ENCODE measurements around the gene INPP5A. TPM values are rescaled to one million over a fixed set of nuclear protein-coding genes. Genes with fewer than 3 reads are reported as not detected.

INPP5A gene
- total RNA-seq, 1 experiment from 2014 or later, result 12.3 TPM

- DNase-seq (ENCODE audit: low read depth, low spot score) (no peak), ATAC-seq (no peak)
- no peak overlapping the region for H2AFZ ChIP-seq (ENCODE audit: low read depth, low read length, poor library complexity, severe bottlenecking)
- CTCF ChIA-PET, result no interaction called here
- H3K9me3 ChIP-seq (ENCODE audit: control insufficient read depth in 1 of 2, insufficient read depth in 1 of 2, low read depth in 1 of 2, low read length in 2 of 2), result no peaks in the 10 kb centered on the region
- no peak overlapping the region for H3K27ac ChIP-seq (ENCODE audit: low read depth, low read length)
- POLR2A ChIA-PET, result no interaction called here
- H4K20me1 ChIP-seq (ENCODE audit: insufficient read depth), result no peaks in the 10 kb centered on the region
- no peaks in the 10 kb centered on the region for H3K79me2 ChIP-seq (ENCODE audit: insufficient read depth, low read length)
- H3K9me2 ChIP-seq (ENCODE audit: insufficient read depth), result no peaks in the 10 kb centered on the region
- intact Hi-C loops (cut with micrococcal nuclease), result no loop called here
- H3K4me1 ChIP-seq (ENCODE audit: control insufficient read depth in 1 of 2, insufficient read depth in 2 of 2, low read length in 2 of 2), result no peaks in the 10 kb centered on the region
- H3K9ac ChIP-seq (ENCODE audit: low read length), result no peak overlapping the region
- no peak overlapping the region for H3K4me2 ChIP-seq (ENCODE audit: low read length)
- RAD21 ChIA-PET (ENCODE audit: low non-redundant PET in 1 of 2, low total read pairs in 2 of 2, uncharacterized antibody in 2 of 2, unreplicated experiment in 2 of 2), result no interaction called here
- H3K36me3 ChIP-seq (ENCODE audit: control insufficient read depth in 1 of 2, insufficient read depth in 2 of 2, low read length in 2 of 2), result no peaks in the 10 kb centered on the region
- TF ChIP-seq POLR2AphosphoS5 (IDR thresholded peaks at IDR 0.05; ENCODE audit: low read depth, low read length) (no peak), ELF1 (IDR thresholded peaks at IDR 0.05; ENCODE audit: borderline replicate concordance, low read depth) (no peak), CEBPB (IDR thresholded peaks at IDR 0.05; ENCODE audit: low read depth) (no peak), ATF3 (IDR thresholded peaks at IDR 0.05) (no peak), EGR1 (IDR thresholded peaks at IDR 0.05; ENCODE audit: low read depth) (no peak), SP1 (IDR thresholded peaks at IDR 0.05; ENCODE audit: low read depth) (no peak), CTCF (IDR thresholded peaks at IDR 0.05 in 2 of 3, conservative IDR thresholded peaks at IDR 0.05 in 1 of 3; ENCODE audit: borderline replicate concordance in 1 of 3, insufficient read depth in 1 of 3, low read depth in 2 of 3, low read length in 2 of 3) (no peak), EZH2phosphoT487 (IDR thresholded peaks at IDR 0.05; ENCODE audit: borderline replicate concordance) (no peak)
- H3K27me3 ChIP-seq (ENCODE audit: insufficient read depth, low read length), result no peaks in the 10 kb centered on the region
- no peak overlapping the region for H3K4me3 ChIP-seq (replicated peaks in 1 of 2; ENCODE audit: low read depth in 1 of 2, low read length in 2 of 2)
- BruUV-seq (replicated peaks), result no TSS peak
These were observed 201.1 kb downstream of the INPP5A start for GRCh38 chr10:132738454-132739224.
